HG02870 (cell line): ENCODE results near the gene OR10V1.

Source experiments
- ATAC-seq: cut with Tn5 transposase; IDR thresholded peaks from one replicate; pipeline ENCODE4 v1.9.1; 2021; ENCODE audit warnings: mild to moderate bottlenecking, moderate library complexity; ENCODE audit not compliant: unreplicated experiment

Gene OR10V1, protein sequence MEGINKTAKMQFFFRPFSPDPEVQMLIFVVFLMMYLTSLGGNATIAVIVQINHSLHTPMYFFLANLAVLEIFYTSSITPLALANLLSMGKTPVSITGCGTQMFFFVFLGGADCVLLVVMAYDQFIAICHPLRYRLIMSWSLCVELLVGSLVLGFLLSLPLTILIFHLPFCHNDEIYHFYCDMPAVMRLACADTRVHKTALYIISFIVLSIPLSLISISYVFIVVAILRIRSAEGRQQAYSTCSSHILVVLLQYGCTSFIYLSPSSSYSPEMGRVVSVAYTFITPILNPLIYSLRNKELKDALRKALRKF

DNA sequence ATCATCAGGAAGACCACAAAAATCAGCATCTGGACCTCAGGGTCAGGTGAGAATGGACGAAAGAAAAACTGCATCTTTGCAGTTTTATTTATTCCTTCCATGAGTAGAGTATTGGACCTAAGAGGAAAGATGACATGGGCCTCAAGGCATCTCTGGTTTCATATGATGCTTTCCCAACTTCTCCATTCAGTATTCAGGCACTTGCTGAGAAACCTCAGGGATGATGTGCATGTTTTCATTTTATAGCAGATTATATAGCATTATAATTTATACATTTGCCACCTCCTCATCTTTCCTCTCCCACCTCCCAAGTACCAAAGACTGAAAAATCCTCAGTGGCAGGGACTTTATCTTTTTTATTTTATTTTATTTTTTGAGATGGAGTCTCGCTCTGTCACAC, at the start of gene OR10V1:
Gene OR10V1, minus strand, starts transcription at position 101 of the 400 bp plus-strand sequence. Its CDS starts 0 bp downstream, at position 101.
- no peak for ATAC-seq

DNA sequence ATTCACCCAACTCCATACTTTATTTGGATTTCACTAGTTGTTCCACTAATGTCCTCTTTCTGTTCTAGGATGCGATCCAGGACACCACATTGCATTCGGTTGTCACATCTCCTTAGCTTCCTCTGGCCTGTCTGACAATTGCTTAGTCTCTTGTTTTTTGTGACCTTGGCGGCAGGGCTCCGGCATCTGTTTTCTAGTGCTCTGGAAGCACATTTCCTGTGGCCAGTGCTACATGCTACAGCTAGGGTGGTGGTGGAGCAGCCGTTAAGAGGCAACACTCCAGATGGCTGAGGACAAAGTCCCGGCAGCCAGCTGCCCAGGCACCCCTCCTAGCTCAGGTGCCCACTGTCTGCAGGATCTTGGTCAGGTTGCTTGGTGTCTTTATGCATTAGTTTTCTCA, 48.3 kb upstream of the OR10V1 start:
- ATAC-seq = no peak

DNA sequence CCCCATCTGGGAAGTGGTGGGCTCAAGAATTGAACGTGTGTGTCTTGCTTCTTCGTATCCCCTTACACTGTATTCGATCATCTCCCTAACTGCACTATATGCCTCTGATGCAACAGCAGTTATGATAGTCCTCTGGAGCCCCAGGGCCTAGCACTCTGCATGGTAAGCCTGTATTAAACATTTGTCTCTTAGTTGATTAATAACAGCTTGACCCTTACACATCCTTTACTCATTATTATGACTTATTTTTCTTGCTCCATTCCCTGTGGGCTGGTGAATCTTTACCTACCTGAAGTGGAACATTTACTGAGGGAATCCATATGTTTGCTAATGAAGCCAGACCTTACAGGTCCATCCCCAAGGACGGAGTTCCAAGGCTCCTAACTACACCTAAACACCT, 47.1 kb upstream of the OR10V1 start:
- no peak for ATAC-seq

DNA sequence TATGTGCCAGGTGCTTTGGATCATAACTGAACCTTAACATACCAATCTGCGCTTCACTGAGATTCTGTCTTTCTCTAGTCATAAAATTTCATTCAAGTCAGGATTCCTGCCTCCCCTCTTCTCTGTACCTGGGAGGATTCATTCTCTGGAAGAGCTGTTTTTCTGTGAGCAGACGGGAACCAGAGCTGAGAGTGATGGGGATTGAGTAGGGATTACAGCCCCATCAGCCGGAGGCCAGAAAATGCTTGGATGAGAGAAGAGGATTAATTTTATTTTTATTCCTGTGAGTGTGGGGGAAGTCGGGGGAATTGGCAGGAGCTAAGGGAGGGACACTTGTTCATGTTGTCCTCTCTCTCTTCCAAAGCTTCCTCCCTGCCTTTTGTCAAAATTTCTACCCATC, 46.3 kb upstream of the OR10V1 start:
- ATAC-seq = no peak

DNA sequence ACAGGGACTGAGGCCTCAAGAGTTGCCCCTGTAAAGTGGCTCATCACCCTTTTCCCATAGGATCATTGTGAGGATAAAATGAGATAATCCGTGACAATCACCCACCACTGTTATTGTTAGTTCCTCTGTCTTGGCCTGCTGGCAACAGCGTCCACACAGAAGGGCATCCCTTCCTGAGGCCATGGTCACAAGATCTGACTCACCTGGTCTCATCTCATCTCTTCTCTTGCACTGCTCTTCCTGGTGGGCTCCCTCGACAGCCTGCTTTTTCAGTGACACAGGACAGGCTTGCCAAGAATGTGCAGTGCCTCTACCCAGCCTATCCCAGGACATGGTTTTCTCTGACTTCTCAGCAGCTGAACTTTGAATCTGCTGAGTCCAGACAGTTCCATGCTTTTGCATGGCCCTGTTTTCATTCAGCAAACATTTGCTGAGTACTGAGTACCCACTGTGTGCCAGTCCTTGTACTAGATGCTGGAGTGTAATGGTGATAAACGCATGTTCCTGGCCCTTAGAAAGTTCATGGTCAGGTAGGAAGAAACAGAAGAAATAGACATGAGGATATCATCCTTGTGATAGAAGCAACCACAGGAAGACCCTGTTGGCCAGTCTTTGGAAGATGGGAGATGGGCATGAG, 44.9 kb upstream of the OR10V1 start:
- no peak for ATAC-seq

DNA sequence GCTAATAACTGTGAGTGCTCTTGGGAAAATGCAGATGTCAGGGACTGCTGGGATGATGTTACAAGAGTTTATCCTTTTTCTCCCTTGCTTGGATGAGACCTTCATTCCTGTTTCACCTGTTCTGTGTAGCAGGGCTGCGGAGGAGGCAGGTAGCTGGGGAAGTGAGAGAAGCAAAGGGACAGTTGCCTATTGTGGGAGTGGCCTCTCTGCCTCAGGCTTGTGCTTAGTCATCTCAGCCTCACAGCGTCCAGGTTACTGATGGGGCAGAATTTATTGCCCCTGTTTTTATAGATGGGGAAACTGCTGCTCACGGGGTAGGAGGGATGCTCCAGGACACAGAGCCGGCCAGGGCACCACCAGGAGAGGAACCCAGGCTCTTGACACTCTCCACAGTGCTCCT, 43.2 kb upstream of the OR10V1 start:
- ATAC-seq = peak; percentile 33

DNA sequence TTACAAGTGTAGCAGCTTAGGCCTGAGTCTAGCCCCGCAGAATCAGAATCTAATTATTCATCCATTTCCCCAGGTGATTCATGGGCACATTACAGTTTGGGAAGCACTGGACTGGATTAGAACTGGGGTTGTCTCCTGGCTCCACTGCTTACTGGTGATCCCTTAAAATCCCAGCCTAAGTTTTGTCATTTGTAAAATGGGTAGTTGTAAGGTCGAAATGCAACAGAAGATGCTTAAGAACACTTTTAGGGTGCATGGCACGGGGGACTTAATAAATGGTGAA, 42.9 kb upstream of the OR10V1 start:
- no peak for ATAC-seq

DNA sequence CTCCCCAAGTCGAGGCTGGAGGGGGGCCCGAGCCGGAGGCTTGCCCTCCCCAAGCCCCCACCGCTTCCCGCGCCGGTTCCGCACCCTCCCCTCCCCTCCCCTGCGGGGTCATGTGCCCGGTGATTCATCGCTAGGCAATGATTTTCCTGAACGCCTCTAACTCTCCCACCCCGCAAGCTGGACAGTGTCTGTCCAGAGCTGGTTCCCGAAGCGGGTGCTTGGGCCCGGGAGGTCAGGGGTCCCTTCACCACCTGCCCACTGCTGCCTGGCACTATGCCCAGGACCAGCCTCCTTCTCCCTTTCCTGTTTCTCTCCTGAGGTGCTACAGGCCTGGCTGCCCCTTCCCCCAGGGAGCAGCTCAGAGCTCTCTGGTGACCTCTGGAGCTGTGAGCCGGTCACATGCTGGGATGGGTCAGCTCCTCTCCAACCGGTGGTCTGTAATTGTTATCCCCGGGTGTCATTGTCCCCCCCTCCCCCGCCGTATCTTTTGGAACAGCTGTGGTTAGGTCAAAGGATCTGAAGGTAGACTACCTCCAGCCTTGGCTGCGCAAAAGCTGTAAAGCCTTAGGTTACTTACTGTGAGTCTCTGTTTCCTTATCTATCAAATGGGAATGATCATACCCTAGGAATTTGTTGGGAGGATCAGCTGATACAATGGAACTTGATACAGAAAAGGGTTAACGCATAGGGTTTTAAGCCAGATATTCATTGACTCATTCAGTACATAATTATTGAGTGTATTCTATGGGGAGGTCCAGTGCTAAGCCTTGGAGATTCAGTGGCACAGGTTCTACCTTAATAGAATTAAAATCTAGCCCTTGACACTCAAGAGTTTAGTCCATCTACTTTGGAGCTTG, 42.3 kb upstream of the OR10V1 start:
- no peak for ATAC-seq

DNA sequence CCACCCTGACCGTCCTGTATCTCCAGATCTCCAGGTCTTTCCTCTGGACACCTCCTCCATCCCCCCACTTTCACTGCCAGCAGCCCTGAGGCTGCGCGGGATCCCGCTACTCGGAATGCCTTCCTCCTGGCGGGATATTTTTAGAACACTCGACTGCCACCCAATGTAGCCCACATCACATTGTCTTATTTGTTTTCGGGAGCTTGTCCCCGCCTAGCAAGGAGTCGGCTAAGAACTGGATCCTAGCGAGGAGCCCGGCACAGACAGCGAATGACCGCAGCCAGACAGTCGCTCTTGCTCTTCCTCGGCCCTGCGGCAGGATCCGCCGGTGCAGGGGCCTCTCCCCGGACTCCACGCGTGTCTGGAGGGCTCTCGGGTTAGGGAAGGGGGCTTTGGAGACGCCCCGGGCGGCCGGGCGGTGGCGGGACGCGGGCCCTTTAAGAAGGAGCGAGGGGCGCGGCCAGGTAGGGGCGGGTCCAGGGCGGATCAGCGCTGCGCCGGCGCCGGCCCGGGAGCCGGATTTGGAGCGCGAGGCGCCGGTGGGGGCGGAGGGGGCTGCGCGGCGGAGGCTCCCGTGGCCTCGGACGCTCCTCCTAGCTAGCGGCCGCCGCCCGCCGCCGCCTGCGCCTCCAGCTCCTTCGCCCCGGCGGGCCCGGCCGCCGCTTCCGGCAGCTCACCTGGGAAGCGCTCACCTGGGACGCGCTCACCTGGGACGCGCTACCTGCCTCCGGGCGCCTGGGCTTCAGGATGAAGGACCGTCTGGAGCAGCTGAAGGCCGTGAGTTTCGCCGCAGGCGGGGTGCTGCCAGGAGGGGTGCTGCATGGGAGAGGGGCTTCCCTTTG, 41.4 kb upstream of the OR10V1 start, which contains the start of gene STX3:
Gene STX3, plus strand, starts transcription at position 518 of the 842 bp plus-strand sequence. Its CDS starts 230 bp downstream, at position 748.
- peak; percentile 47 for ATAC-seq

DNA sequence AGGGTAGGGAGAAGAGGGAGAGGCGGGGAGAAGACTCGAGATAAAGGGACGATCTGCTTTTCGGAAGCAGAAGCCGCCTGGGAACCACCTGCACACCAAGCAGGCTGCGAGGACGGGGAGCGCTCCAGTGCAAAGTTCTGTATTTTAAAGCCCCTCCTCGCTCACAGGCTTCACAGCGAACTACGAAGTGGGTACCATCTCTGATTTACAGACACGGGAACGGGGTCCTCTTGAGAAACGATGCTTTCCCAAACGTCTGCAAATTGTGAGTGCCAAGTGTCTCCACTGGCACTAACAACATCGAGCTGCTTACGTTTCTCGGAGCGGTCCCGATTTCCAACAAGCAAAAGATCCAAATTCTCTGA, 40.8 kb upstream of the OR10V1 start:
- peak; percentile 26 for ATAC-seq

DNA sequence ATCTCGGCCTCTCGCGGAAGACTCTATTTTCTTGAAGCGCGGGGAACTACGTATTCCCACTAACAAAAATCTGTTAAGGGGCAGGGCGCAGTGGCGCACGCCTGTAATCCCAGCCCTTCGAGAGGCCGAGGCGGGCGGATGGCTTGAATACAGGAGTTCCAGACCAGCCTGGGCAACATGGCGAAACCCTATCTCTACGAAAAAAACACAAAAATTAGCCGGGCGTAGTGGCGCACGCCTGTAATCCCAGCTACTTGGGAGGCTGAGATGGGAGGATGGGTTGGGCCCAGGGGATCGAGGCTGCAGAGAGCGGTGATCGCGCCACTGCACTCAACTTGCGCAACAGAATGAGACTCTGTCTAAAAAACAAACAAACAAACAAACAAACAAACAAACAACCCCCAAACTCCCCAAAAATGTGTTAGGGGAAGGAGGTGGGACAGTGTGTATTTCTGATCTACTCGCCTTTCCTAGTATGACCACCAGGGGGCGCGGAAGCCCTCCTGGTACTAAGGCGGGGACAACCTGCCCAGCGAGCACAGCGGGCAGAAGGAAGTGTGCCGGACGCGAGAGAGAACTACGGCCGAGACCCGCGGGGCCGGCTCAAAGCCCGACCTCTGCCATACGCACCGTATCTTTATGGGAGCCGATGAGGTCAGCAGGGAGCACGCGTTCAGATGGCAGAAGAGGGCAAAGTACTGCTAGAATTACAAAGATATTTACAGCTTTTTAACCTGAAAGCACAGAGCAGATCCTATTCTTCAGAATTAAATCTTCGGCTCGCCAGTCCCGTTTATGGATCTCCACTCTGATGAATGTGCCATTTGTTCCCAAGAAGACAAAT, 40.2 kb upstream of the OR10V1 start:
- ATAC-seq = peak; percentile 69

DNA sequence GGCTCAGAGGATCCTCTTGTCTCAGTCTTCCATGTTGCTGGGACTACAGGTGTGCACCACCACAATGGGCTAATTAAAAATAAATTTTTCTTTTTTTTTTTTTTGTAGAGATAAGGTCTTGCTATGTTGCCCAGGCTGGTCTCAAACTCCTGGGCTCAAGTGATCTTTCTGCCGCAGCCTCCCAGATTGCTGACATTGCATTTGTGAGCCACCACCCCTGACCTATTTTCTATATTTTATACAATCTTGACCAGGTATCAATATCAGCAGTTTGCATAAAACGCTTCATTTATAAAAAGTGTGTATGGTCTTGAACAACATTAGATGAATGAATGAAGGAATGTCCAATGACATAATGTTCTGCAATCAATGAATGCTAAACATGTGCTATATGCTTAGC, 32.5 kb upstream of the OR10V1 start:
- no peak for ATAC-seq

DNA sequence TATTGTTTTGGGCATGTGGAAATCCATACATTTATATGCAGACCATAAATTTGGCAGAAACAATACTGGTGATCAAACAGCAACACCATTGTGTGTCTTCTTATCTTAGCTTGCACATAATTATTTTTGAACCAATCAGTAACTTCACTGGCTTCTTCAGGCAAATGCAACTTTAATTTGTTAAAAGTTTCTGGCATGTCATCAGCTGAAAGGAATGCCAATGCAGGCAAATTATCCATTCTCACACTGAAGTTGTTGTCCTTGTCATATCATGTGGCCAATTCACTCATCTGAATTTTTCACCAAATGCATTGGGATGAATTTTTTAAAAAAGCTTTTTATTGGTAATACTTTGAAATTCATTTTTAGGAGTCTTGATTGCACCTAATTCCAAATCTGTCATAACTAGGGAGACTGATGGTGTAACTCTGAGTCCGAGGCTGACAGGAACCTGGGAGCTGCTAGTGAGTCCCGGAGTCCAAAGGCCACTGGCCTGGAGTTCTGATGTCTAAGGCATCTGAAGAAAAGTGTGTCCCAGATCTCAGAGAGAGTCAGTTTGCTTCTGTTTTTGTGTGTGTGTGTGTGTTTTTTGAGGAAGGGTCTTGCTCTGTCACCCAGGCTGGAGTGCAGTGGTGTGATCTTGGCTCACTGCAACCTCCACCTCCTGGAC, 17.4 kb upstream of the OR10V1 start:
- no peak for ATAC-seq

DNA sequence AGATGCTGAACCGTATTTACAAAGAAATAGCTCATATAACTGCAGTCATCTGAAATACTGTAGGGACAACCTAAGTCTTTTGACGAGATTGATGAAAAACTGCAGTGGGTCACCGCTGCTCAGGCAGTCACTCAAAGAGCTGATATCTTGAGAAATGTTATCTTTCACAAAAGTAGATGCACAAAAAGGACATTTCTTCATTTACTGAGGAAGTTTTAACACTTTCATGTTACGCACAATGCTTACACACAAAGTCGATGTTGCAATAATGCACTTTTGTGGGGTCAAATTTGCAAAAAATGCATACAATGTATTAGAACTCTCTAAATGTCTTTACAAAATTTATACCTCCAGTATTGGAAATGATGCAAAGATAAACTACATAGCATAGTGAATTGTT, 16.2 kb upstream of the OR10V1 start:
- ATAC-seq = no peak

DNA sequence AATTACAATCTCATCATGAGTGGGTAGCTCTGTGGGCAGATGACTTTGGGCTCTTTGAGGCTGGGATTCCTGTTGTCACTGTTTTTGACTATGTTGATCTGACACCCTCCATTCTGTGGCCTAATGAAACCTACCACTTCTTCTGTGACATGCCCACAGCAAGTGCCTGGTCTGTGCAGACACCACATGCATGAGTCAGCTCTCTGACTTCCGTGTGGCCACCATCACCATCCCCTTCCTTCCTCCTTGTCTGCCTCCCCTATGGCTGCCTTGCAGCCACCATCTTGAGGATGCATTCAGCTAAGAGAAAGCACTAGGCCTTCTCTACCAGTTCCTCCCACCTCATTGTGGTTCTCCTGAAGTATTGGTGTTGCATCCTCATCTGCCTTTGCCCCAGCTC, 15.3 kb upstream of the OR10V1 start:
- ATAC-seq = no peak

DNA sequence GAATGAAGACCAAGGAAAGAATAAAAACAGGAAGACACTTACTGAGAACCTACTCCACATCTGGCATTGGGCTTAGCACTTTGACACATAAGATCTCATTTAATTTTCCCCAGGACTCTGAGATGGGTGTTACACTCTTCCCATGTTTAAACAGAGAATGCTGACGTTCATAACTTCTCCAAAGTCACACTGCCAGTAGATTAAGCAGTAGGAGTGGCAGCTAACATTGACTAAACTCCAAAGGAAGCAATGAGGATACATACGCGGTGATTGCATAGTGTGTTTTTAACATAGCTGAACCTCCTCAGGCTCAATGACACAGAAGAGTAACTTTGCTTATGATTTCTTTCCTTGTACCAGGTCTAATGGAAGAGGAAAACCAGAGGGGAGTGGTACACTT, 14.5 kb upstream of the OR10V1 start:
- no peak for ATAC-seq

DNA sequence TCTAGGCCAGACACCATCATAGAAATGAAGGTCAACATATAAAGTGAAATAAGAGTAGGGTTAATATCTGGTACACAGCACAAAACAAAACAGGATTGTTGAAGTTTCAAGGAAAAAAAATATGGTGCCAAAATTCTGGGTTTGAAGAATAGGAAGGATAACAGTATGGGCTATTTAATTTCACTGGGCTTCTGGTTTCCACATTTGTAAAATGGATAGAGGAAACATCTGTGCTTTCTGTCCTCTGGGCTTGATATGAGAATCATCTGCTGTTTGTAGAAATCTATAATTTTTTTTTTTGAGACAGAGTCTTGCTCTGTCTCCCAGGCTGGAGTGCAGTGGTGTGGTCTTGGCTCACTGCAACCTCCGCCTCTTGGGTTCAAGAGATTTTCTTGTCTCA, 13.8 kb upstream of the OR10V1 start:
- no peak for ATAC-seq

DNA sequence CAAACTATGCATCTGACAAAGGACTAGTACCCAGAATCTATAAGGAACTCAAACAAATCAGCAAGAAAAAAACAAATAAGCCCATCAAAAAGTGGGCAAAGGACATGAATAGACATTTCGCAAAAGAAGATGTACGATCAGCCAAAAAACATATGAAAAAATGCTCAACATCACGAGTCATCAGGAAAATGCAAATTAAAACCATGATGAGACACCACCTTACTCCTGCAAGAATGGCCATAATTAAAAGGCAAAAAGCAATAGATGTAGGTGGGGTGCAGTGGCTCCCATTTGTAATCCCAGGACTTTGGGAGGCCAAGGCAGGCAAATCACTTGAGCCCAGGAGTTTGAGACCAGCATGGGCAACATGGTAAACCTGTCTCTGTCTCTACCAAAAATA, 10.4 kb upstream of the OR10V1 start:
- no peak for ATAC-seq

DNA sequence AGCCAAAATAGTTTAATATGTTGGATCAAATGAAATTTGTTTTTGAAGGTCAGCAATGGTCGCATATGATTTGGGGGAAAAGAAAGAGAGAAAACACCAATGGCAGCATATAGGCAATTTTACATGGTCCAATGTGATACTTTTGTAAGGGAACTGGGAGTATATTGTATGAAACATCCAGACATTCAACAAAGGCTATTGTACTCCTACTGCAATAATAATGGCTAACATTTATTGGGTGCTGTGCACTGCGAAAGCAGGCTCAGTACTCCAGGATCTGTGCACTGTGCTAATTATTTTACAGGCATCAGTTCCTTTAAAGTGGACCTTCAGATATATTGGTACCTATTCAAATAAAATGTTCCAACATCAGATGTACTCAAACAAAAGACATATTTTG, 5.9 kb upstream of the OR10V1 start:
- ATAC-seq = no peak

DNA sequence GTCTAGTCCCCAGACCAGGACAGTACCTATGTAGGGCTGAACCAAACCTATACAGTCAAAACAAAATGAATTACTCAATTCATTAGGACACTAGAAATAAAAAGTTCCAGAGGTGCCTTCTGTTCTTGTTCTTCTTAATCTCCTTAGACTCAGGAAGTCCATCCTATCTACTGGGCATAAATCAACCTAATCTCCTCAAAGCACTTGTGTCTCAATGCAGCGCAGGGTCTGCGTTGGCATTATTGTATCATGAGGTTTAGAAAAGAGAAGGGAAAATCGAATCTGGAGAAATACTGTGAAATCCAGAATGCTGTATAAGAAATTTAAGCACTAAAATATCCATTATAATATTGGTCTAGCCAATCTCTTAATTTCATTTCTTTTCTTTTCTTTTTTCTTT, 2.4 kb upstream of the OR10V1 start:
- no peak for ATAC-seq
